Esophagus muscularis mucosa (tissue), 3 donors: ENCODE measurements around the gene TDRD7.

ENCODE experiments used
- EP300 ChIP-seq: sonication (generic); formaldehyde crosslinking; IDR thresholded peaks from one replicate; pipeline ENCODE4 v1.6.1; 2017; ENCODE audit warnings: antibody characterized with exemption
- POLR2AphosphoS5 ChIP-seq, 2 donors: sonication (generic); formaldehyde crosslinking; IDR thresholded peaks; one replicate each; pipeline ENCODE4 v1.6.1; 2017; ENCODE audit warnings: antibody characterized with exemption in 2 of 2

DNA sequence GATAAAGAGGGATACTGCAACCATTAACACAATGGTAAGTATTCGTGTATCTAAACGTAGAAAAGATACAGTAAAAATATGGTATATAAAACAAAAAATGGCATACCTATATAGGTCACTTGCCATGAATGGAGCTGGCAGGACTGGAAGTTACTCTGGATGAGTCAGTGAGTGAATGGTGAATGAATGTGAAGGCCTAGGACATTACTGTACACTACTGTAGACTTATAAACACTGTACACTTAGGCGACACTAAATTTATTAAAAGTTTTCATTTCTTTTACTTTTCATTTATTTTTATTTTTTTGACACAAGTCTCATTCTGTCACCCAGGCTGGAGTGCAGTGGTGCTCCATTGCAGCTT is 14.1 kb downstream of the TDRD7 start:
- TF ChIP-seq EP300 (no peak), POLR2AphosphoS5 (IDR thresholded peaks at IDR 0.05) (no peak)
